Upper lobe of left lung (tissue), 4 donors: Measurements from ENCODE around the gene TPH2.

Experiments
- POLR2A ChIP-seq, 4 donors: fragments of 450-650 bp; IDR thresholded peaks; one replicate each; pipeline ENCODE4 v1.5.1; 2016 to 2017; ENCODE audit warnings: antibody characterized with exemption in 4 of 4, mild to moderate bottlenecking in 2 of 4
- POLR2AphosphoS5 ChIP-seq, 2 donors: sonication (generic); formaldehyde crosslinking; IDR thresholded peaks; one replicate each; pipeline ENCODE4 v1.5.1; 2017; ENCODE audit warnings: antibody characterized with exemption in 2 of 2
- TF ChIP-seq, protein P1 (sequence below), 6 experiments: fragments of 450-650 bp in 4 of 6; fragments of 200-600 bp in 2 of 6; sonication (generic) in 2 of 6; IDR thresholded peaks; one replicate each; pipeline ENCODE4 v1.5.1; 2016 to 2019; ENCODE audit warnings: antibody characterized with exemption in 6 of 6

- TF ChIP-seq POLR2AphosphoS5 (IDR thresholded peaks at IDR 0.05) (no peak), POLR2A (IDR thresholded peaks at IDR 0.05) (no peak)
- TF ChIP-seq, protein P1, sequence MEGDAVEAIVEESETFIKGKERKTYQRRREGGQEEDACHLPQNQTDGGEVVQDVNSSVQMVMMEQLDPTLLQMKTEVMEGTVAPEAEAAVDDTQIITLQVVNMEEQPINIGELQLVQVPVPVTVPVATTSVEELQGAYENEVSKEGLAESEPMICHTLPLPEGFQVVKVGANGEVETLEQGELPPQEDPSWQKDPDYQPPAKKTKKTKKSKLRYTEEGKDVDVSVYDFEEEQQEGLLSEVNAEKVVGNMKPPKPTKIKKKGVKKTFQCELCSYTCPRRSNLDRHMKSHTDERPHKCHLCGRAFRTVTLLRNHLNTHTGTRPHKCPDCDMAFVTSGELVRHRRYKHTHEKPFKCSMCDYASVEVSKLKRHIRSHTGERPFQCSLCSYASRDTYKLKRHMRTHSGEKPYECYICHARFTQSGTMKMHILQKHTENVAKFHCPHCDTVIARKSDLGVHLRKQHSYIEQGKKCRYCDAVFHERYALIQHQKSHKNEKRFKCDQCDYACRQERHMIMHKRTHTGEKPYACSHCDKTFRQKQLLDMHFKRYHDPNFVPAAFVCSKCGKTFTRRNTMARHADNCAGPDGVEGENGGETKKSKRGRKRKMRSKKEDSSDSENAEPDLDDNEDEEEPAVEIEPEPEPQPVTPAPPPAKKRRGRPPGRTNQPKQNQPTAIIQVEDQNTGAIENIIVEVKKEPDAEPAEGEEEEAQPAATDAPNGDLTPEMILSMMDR (IDR thresholded peaks at IDR 0.05): no peak
These were observed 90.3 kb downstream of the TPH2 start for GRCh38 chr12:72028966-72029365.
